Measurements from ENCODE around the gene TNIK.

TNIK gene

DNA sequence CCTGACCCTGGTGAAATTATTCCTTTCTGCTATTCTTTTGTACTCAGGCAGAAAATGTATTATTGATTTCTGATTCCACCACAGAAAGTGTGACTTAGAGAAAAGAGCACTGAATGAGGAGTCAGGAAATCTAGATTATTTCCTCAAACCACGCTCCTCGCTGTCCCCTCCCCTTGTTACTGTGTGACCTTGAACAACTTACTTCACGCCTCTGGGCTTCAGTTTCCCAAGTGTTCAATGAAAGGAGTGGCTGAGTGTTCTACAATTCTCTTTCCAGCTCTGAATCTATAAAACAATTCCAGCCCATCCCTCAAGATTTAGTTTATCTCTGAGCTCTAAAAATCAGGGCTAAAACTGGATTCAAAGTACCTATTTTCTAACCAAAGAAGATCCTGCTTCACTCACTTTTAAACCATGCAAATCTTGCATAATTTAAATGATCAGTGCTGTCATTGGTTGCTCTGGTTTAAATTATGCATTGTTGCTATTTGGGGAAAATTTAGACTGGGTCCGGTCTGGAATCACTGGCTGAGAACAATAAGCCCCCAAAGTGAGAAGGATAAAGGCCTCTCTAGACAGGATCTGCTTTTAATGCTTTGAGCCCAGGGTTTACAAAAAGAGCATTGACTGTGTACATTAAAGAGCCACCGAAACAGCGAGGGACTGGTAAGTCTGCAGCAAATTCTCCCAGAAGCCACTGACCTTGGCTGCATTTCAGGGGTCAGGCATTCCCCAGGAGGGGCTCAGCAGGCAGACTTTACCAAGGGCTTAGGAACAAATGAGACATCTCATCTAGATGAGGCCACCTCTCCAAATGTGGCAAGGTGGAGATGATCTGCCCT is 3.2 kb downstream of the TNIK start:
- H3K4me3 ChIP-seq (ENCODE audit: severe bottlenecking) = no peak overlapping the region

DNA sequence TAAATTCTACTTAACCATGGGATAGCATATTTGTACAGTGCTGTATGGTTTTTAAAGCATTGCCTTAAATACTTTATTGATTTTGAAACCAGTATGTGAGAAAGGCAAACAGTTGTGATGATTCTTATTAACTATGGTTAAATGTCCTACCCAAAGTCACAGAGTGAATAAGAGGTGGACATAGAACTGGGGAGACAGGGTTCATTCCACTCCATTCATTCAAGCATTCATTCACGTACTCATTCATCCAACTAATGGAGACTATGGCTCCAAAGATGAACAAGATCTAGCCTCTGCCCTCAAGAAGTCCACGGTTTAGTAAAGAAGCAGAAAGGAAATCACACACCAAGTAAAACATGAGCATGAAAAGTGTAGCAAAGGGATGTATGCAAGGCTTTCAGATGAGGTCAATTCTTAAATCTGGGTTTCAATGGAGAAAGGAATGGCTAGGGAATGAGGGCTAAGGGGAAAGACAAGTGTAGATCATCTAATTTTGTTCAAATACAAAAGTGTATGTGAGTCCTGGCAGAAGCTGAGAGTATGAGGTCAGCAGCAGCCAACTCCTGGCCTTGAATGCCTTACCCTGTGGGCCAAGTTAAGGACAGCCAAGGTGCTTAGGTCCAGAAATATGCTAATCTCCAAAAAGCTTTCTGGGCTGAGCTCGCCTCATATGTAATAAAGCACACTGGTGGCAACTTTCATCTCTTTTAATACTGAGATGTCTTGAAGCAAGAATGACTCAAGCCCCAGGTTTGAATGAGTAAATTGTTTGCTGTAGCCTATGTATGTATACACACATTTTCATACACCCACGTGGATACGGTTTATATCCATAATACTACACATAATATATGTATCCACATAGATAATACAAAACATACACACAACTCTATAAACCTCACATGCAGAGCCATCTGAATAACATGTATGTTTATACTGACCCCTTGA is 4.3 kb downstream of the TNIK start:
- DNase-seq (ENCODE audit: low spot score) (no peak), ATAC-seq (ENCODE audit: low read depth) (no peak)
- no peak overlapping the region for H3K27ac ChIP-seq (ENCODE audit: poor library complexity, severe bottlenecking)
- TF ChIP-seq, protein P1, sequence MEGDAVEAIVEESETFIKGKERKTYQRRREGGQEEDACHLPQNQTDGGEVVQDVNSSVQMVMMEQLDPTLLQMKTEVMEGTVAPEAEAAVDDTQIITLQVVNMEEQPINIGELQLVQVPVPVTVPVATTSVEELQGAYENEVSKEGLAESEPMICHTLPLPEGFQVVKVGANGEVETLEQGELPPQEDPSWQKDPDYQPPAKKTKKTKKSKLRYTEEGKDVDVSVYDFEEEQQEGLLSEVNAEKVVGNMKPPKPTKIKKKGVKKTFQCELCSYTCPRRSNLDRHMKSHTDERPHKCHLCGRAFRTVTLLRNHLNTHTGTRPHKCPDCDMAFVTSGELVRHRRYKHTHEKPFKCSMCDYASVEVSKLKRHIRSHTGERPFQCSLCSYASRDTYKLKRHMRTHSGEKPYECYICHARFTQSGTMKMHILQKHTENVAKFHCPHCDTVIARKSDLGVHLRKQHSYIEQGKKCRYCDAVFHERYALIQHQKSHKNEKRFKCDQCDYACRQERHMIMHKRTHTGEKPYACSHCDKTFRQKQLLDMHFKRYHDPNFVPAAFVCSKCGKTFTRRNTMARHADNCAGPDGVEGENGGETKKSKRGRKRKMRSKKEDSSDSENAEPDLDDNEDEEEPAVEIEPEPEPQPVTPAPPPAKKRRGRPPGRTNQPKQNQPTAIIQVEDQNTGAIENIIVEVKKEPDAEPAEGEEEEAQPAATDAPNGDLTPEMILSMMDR (IDR thresholded peaks at IDR 0.05; ENCODE audit: poor library complexity, severe bottlenecking) = no peak
- H3K9me3 ChIP-seq (ENCODE audit: severe bottlenecking) = no peaks in the 10 kb centered on the region
- H3K36me3 ChIP-seq (ENCODE audit: low read depth) = no peaks in the 10 kb centered on the region
- H3K27me3 ChIP-seq (ENCODE audit: insufficient read depth, poor library complexity, severe bottlenecking) = no peaks in the 10 kb centered on the region
- no peak overlapping the region for H3K4me3 ChIP-seq (ENCODE audit: severe bottlenecking)
- H3K4me1 ChIP-seq (ENCODE audit: insufficient read depth, poor library complexity, severe bottlenecking) = no peaks in the 10 kb centered on the region

More for the DNA sequence above, 3.2 kb downstream of the TNIK start:
- H3K27ac ChIP-seq (ENCODE audit: poor library complexity, severe bottlenecking) = no peak overlapping the region
- ATAC-seq (ENCODE audit: low read depth) (no peak), DNase-seq (ENCODE audit: low spot score) (no peak)
- H3K27me3 ChIP-seq (ENCODE audit: insufficient read depth, poor library complexity, severe bottlenecking) = no peaks in the 10 kb centered on the region
- TF ChIP-seq, protein P1 (IDR thresholded peaks at IDR 0.05; ENCODE audit: poor library complexity, severe bottlenecking) = no peak
- H3K9me3 ChIP-seq (ENCODE audit: severe bottlenecking) = no peaks in the 10 kb centered on the region
- no peaks in the 10 kb centered on the region for H3K36me3 ChIP-seq (ENCODE audit: low read depth)
- peaks cover 6% of the 10 kb centered on the region for H3K4me1 ChIP-seq (ENCODE audit: insufficient read depth, poor library complexity, severe bottlenecking)

DNA sequence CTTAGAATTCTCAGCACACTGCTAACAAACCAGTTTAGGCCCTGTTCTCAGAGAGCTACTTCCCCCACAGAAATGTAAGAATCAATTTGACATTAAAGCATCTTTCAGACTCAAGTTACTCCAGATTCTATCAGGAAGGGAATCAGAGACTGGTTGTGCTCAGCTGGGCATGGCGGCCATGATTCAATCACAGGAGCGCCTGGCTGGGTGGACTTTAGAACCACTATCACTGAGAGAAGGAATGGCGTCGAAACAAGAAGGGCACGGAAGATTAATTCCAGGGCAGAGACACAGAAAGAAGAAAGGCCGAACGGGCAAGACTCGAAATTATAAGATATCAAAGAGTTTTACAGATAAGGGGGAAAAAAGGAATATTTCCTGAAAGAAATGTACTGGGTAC is 6.2 kb downstream of the TNIK start:
- Histone ChIP-seq H3K36me3 (ENCODE audit: low read depth) (no peaks in the 10 kb centered on the region), H3K4me1 (ENCODE audit: insufficient read depth, poor library complexity, severe bottlenecking) (no peaks in the 10 kb centered on the region), H3K4me3 (ENCODE audit: severe bottlenecking) (no peak overlapping the region), H3K9me3 (ENCODE audit: severe bottlenecking) (no peaks in the 10 kb centered on the region), H3K27ac (ENCODE audit: poor library complexity, severe bottlenecking) (no peak overlapping the region), H3K27me3 (ENCODE audit: insufficient read depth, poor library complexity, severe bottlenecking) (no peaks in the 10 kb centered on the region)
- DNase-seq (ENCODE audit: low spot score) = no peak
- TF ChIP-seq, protein P1 (IDR thresholded peaks at IDR 0.05; ENCODE audit: poor library complexity, severe bottlenecking) = no peak
- no peak for ATAC-seq (ENCODE audit: low read depth)

DNA sequence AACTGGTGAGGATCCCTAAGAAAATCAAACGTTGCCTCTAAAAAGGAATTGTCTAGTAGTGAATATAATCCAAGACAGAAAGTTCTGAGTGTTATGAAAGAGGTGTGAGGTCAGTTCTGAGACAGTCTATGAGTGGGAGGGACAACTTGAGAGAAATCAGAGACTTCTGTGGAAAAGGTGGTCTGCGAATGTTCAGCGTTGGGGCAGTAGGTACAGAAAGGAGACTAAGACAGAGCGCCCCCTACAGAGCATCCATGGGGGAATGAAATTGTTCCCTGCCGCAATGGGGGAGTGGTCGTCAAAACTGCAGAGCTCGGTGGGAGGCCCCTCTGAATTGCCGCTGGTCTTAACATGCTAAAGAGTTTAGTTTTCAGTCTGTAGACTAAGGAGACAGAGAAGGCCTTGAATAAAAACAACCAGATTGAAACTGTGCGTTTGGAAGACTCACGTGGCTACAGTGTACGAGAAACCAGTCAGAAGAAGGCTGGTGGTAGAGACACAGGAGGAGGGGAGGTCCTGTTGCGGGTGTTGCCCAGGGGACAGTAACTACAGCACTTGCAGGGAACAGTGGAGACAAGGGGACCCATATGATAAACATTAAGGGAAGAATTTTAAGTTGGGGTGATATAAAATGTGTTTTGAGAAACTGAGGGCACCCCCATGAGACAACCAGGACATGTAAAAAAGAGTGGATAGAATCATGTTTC is 6.9 kb downstream of the TNIK start:
- no peak for DNase-seq (ENCODE audit: low spot score)
- TF ChIP-seq, protein P1 (IDR thresholded peaks at IDR 0.05; ENCODE audit: poor library complexity, severe bottlenecking) = peak; percentile 24
- Histone ChIP-seq H3K4me3 (ENCODE audit: severe bottlenecking) (no peak overlapping the region), H3K4me1 (ENCODE audit: insufficient read depth, poor library complexity, severe bottlenecking) (no peaks in the 10 kb centered on the region), H3K9me3 (ENCODE audit: severe bottlenecking) (no peaks in the 10 kb centered on the region), H3K27ac (ENCODE audit: poor library complexity, severe bottlenecking) (no peak overlapping the region), H3K27me3 (ENCODE audit: insufficient read depth, poor library complexity, severe bottlenecking) (no peaks in the 10 kb centered on the region), H3K36me3 (ENCODE audit: low read depth) (no peaks in the 10 kb centered on the region)
- no peak for ATAC-seq (ENCODE audit: low read depth)

Data from RWPE2 (cell line).